Amniotic epithelial cell (primary cell): ENCODE data around the gene POLR3E.
A peak's percentile ranks its signal among the peaks of the same experiment; 100 is the strongest.

Experiments used
- DNase-seq: peaks from one replicate; pipeline ENCODE4 v3.0.0-alpha.2; 2010; ENCODE audit warnings: low read depth

Gene POLR3E

GRCh38 chr16:22317625-22318024, 20.4 kb downstream of the POLR3E start:
- DNase-seq, result no peak

- DNase-seq, result peak; percentile 19
These were observed 21.6 kb downstream of the POLR3E start for GRCh38 chr16:22318690-22319358.

- no peak for DNase-seq
These were observed 23.5 kb downstream of the POLR3E start for GRCh38 chr16:22320572-22321339.

GRCh38 chr16:22321340-22322001, 24.3 kb downstream of the POLR3E start:
- DNase-seq, result peak; percentile 72

- no peak for DNase-seq
These were observed 24.8 kb downstream of the POLR3E start for GRCh38 chr16:22322021-22322471.

GRCh38 chr16:22322741-22323140, 25.5 kb downstream of the POLR3E start:
- no peak for DNase-seq

- DNase-seq, result no peak
These were observed 26.2 kb downstream of the POLR3E start for GRCh38 chr16:22323173-22323958.

- no peak for DNase-seq
These were observed 27.0 kb downstream of the POLR3E start for GRCh38 chr16:22323959-22324786.

GRCh38 chr16:22324787-22325597, 27.8 kb downstream of the POLR3E start:
- DNase-seq, result no peak

- no peak for DNase-seq
These were observed 28.6 kb downstream of the POLR3E start for GRCh38 chr16:22325598-22326368.

- no peak for DNase-seq
These were observed 29.1 kb downstream of the POLR3E start for GRCh38 chr16:22326369-22326652.

- no peak for DNase-seq
These were observed 29.7 kb downstream of the POLR3E start for GRCh38 chr16:22326771-22327445.

GRCh38 chr16:22327446-22327775, 30.2 kb downstream of the POLR3E start:
- DNase-seq, result no peak

- DNase-seq, result no peak
These were observed 31.0 kb downstream of the POLR3E start for GRCh38 chr16:22328081-22328725.

GRCh38 chr16:22329199-22329695, 32.0 kb downstream of the POLR3E start:
- no peak for DNase-seq

- no peak for DNase-seq
These were observed 33.1 kb downstream of the POLR3E start for GRCh38 chr16:22330326-22330725.

- DNase-seq, result no peak
These were observed 36.3 kb downstream of the POLR3E start for GRCh38 chr16:22333457-22333994.

- DNase-seq, result no peak
These were observed 38.5 kb downstream of the POLR3E start for GRCh38 chr16:22335668-22336246.
